GM13976 (cell line): Measurements from ENCODE around the gene SCO1.

Experiments used
- DNase-seq: peaks from one replicate; pipeline ENCODE4 v3.0.0; 2012; ENCODE audit warnings: low spot score
- in situ Hi-C: fragments of 300-500 bp; cut with MboI; formaldehyde crosslinking; loops from one replicate; pipeline ENCODE4 v1.12.0; 2022; ENCODE audit warnings: low sequenced_read_pairs, mixed read lengths, inconsistent platforms; ENCODE audit not compliant: unreplicated experiment
- TF ChIP-seq, protein P1 (sequence below): IDR thresholded peaks from 2 replicates; pipeline ENCODE4 v1.5.1; 2012; ENCODE audit warnings: borderline replicate concordance, mild to moderate bottlenecking; ENCODE audit not compliant: insufficient read depth; ENCODE audit errors: extremely low read depth, missing control alignments, control extremely low read depth

Gene SCO1

DNA sequence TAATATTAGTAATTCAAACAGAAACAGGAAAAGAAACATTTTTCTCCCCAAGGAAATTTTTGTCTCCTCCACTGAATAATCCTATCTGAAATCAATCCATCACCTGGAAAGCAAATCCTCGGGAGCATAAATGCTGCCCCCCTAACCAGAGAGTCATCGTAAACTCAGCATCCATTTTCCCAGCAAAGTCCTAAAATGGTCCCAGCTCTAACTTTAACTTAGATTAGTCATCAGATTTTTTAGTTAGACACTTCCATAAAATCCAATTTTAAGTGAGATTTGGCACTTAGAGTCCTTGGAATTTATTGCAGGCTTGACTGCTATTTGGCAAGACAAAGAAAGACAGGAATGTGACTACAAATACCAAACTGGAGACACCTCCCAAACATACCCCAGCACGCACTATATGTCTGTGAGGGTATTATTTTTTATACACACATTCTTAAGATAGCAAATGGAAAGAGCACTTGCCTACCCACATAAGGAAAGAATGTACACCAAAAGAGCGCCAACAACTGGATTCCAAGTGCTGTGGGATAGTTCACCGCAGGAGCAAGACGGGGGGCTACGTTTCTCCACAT, 15.4 kb downstream of the SCO1 start:
- in situ Hi-C loops: no loop called here
- TF ChIP-seq, protein P1, sequence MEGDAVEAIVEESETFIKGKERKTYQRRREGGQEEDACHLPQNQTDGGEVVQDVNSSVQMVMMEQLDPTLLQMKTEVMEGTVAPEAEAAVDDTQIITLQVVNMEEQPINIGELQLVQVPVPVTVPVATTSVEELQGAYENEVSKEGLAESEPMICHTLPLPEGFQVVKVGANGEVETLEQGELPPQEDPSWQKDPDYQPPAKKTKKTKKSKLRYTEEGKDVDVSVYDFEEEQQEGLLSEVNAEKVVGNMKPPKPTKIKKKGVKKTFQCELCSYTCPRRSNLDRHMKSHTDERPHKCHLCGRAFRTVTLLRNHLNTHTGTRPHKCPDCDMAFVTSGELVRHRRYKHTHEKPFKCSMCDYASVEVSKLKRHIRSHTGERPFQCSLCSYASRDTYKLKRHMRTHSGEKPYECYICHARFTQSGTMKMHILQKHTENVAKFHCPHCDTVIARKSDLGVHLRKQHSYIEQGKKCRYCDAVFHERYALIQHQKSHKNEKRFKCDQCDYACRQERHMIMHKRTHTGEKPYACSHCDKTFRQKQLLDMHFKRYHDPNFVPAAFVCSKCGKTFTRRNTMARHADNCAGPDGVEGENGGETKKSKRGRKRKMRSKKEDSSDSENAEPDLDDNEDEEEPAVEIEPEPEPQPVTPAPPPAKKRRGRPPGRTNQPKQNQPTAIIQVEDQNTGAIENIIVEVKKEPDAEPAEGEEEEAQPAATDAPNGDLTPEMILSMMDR: no peak
- no peak for DNase-seq

DNA sequence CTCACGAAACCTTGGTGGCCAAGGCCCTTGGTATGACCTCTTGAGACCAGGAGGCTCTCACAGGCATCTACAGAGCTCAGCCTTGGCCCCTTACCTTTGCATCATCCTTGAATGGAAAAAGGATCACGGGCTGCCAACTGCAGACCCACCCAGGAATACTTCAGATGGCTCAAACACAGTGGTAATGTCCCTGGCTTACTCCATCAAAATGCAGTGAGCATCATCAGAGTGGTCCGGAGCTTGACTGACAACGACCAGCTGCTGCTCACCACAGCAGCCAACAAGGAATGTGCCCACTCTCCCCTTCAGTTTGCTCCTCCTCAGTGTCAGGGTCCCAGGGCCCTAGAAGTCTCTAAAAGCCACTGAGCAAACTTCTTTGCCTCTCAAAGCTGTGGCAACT, 22.6 kb downstream of the SCO1 start:
- DNase-seq: no peak
- in situ Hi-C loops: no loop called here
- TF ChIP-seq, protein P1: no peak

DNA sequence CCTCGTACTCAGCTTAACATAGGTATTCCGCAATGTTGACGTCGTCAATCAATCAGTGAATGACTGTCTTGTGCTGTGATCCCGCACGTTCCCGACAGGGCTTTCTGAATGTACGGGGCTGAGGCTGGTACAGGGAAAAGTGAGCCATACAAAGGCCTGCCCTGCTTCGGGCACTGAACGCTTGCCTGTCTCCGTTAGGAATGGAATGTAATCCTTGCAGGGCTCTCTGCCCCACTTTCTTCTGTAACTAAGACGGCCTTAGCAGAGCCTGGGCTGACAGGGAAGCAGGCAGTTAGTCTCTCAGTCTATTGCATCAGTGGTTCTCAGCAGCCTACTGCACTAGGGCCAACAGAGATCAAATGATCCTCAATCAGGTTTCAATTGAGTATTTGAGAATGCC, 24.0 kb downstream of the SCO1 start:
- no peak for DNase-seq
- TF ChIP-seq, protein P1: no peak
- in situ Hi-C loops: no loop called here

DNA sequence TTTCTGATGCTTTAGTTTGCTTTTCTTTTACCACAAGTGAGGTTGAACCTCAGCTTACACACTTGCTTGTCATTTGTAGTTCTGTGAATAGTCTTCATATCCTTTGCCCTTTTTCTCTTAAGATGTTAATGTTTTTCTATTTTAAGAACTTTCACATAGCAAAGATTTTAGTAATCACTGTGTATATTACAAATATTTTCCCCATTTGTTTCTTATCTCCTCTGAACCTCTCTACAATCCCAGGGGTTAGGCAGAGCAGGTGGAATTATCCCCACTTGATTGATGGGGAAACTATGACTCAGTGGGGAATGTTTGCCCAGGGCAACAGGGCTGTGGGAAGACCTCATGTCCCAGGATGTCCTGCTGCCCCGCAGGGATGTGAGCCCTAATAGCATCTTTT, 28.6 kb downstream of the SCO1 start:
- in situ Hi-C loops: no loop called here
- TF ChIP-seq, protein P1: no peak
- no peak for DNase-seq

DNA sequence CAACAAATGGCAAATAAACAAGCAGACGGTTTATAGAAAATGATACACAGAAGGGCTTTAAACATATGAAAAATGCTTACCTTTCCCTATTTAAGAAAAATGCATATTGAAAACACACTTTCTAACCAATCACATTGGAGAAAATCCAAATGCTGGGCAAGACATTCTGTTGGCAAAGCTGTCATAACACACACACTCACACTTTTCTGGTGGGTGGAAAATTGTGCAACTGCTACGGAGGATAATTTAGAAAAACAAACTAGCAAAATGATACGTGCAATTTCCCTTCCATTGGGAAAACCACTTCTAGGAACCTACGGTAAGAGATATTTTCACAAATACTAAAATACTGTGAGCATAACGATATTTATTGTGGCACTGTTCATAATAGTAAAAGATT, 30.4 kb downstream of the SCO1 start:
- no peak for DNase-seq
- TF ChIP-seq, protein P1: no peak
- in situ Hi-C loops: no loop called here

DNA sequence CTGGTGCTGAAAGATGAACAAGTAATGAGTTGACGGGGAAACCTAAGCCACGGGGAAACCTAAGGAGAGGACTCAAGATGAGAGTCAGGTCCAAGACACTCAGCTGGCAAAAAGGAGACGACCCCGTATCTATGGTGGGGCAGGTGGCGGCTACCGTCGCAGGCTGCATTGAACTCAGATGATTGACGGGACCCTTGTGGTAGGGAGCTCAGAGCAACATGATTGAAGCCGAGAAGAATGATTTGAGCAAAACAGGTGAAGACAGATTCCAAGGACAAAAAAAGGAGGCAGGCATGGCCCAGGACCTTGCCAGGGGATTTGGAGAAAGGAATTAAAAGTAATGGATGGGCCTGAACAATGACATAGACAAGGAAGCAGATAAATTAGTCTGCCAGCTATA, 32.8 kb downstream of the SCO1 start:
- DNase-seq: no peak
- TF ChIP-seq, protein P1: no peak

More for the DNA sequence above, 32.8 kb downstream of the SCO1 start:
- in situ Hi-C loops: no loop called here
